CD4-positive, alpha-beta T cell treated with Interleukin-1 beta for 1 hour (primary cell): ENCODE measurements around the gene FADS3.

Source experiments
- DNase-seq, 2 donors: peaks; one replicate each; pipeline ENCODE4 v3.0.0-alpha.2; 2020 to 2022

FADS3 gene

DNA sequence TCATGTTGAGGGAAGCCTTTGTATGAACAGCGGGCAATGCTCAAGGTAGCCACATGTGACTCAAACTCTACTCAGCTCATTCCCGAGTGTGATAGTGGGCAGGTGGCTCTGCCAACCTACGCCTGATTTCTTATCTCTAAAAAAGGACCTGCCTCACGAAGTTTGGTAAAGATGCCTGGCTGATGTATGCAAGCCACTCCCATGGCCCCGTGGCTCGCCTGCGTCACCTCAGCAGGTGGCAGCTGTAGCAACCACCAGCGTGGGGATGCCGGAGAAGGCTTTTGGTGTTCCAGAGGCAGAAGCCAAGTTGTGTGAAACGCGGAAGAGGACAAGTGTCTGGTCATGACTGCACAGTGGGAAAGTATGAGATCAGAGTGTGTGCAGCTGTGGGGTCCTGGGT, 57.9 kb downstream of the FADS3 start:
- peak in 1 of 2 donors; percentile 17 for DNase-seq

DNA sequence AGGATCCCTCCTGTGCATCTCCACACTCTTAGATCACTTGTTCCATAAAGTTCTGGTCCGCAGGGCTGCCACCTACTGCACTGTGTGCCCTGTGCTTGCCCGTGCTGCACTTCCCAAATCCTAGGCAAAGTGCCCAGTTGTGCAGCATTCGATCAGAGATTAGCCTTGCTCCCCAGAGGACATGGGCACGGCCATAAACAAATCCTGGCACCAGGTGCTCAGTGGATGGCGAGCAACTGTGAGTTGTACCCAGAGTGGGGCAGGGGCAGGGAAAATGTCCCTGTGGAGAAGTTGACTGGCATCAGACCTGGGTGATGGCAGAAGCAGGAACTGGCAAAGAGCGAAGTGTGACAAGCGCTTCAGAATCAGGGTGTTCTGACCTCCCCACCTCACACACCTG, 58.6 kb downstream of the FADS3 start:
- no peak for DNase-seq

DNA sequence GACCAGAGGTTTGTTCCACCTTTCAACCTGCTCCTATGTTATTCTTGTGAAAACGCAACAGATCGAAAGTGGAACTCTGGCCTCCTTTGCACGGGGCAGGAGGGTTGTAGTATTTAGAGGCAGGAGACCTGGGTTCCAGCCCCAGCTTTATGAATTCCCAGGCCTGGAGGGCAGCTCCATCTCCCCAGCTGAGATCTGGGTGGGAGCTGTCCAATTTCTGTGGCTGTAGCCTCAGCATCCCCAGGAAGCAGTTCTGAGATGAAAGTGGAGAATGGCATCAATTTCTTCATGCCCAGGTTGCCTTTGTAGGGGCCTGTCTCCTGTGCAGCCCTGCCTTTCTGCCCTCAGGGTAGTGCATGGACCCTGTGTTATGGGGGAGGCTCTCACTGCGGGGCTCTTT, 59.1 kb downstream of the FADS3 start:
- no peak for DNase-seq

DNA sequence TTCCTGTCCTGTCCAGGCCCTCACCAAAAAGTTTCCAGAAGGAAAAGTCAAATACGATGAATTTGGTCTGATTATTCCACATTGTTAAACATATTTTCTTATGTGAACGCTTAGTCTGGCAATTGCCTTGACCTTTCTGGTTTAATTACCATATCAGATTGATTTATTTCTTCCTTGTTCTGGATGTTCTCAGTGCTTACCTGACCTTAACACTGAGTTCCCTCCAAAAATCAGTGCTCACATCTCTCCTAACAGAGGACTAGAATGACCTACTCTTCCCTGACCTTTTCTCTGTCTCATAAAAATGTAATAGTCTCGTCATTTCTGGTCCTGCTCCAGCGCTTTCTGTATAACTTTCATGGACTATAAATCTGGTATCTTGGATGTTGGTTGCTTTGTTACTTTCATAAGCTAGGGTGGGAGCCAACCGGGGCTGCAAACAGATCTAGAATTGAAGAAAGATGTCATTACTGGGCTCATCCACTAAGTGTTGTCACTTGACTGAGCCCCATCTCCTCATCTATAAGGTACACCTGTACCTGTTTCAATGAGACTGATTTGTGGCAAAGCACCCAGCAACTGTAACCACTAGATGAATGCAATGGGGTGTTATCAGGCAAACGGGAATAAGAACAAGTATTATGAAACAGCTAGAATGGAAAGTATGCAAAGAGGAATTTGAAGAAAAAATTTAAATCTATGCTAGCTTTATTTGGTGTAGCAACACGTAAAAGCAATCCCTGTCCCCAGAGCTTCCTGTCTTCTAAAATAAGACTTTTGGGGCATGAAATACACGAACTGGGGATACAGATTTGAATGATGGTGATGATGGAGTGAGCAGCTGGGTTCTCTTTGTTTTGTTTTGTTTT, 60.9 kb downstream of the FADS3 start:
- no peak for DNase-seq

DNA sequence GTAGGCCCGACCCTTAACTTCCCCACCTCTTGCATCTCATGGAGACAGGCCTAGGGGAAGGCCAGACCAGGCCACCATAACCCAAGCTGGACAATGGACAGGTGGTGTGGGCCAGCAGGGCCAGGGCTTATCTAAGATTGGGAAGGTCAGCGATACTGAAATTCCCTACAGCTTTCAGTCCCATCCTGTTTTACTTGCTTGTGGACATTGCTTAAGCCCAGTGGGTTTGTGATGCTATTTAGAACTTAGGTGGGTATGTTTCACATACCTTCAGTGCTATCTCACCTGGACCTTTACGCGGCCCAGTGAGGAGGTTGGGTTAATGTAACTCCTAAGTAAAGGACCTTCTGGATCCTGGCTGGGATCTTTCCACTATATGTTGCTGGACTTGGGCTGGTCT, 61.5 kb downstream of the FADS3 start:
- no peak for DNase-seq

DNA sequence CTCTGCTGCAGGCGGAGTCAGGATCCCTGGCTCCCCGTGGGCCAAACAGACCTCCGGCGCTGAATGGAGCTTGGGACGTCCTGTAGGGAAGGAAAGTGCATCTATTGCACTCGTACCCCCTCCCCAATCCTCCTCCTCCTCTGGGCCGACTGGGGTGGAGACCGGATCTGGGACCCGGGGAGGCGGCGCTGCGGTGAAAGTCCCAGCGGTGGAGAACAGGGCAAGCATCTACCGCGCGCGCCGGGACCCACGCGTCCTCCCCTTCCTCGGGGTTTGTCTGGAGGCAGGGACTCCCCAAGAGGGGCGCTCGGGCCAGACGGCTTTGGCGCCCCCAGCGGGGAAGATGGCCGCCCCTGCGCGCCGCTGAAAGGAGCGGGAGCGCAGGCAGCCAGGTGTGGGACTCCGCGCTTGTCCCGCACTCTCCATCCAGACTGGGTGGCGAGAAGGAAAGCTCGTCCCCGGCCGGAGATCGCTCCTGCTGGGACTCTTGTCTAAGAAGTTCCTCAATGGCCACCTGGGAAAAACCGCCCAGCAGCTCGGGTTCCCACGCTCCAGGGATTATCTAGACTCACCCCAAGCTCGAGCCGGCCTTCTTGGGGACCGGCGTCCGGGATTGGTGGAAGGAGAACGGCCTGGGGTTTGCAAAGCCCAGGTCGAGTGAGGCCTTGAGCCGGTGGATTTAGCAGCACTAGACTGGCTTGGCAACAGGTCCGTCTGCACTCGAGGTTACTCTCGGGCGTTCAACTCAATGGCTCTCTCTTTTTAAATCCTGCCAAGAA, 62.5 kb downstream of the FADS3 start:
- peak in 1 of 2 donors; percentile 25 for DNase-seq

DNA sequence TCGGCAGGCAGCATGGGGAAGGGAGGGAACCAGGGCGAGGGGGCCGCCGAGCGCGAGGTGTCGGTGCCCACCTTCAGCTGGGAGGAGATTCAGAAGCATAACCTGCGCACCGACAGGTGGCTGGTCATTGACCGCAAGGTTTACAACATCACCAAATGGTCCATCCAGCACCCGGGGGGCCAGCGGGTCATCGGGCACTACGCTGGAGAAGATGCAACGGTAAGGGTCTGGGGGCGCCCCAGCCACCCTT, 63.0 kb downstream of the FADS3 start:
- DNase-seq: no peak

DNA sequence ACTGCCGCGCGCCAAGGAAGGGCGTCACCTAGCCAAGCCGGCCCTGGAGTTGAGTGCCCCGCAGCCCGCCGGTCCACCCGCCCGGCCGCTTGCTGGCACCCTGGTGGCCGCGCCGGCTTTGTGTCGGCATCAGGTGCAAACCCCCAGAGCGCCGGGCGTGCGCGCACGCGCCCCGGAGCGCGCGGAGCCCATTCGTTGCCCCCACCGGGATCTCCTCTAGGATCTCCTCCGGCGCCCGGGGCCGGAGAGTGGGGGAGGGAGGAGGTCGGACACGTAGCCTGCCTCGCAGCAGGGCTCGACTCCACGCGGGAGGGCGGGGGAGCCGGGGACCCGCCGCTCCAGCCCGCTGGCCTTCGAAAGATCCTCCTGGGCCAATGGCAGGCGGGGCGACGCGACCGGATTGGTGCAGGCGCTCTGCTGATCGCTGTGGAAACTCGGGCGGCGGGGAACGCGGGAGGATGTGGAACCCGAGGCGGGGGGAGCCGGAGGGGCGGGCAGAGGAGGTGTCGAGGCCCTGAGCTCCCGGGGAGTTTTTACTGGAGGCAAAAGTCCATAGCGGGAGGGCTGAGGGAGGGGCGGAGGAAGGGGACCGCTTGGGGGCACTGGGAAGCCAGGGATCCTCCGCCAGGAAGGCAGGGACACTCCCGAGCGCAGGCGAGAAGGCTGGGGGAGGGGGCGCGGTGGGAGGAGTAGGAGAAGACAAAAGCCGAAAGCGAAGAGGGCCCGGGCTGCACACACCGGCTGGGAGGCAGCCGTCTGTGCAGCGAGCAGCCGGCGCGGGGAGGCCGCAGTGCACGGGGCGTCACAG, 63.6 kb downstream of the FADS3 start, which contains the start of gene FADS2:
Gene FADS2 (plus strand): TSS at position 730 of the 808 bp plus-strand sequence. CDS start 91 bp downstream, outside the sequence.
- DNase-seq: peak; percentile 66 to 67

DNA sequence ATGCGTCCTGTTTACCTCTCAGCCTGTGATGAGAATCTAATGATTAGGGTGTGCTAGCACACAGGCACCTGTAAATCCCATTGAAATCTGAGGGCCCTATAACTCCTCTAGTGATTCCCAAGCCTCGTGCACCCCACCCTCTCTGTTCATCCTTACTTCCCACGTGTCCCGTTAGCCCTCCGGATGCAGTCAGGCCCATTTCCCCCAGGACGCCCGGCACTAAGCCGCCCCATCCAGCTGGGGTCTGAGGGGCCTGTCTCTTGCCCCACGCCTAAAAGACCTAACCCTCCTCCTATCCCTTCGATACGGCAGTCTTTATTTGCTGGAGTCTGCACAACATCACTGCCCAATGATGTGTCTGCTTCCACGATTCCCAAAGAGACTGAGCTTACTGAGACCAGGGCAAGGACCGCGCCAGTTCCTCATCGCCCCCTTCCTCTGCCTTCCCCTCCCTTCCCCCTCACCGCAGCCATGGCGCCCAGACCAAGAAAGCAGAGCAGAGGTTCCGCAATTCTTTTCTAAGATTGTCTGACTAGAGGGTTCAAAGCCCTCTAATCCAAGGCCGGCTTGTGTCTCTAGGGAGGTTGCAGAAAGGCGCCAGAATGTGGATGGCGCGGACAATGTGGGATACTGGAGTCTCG, 64.3 kb downstream of the FADS3 start:
- peak in 1 of 2 donors; percentile 22 for DNase-seq
